ENCODE data around the gene ASCL1. TPM values are rescaled to one million over a fixed set of nuclear protein-coding genes. Genes with fewer than 3 reads are reported as not detected.

Gene ASCL1
- total RNA-seq, 3 donors from 2014 or later (not counting 1 experiment from before 2014, with no cell fraction given) = not detected

DNA sequence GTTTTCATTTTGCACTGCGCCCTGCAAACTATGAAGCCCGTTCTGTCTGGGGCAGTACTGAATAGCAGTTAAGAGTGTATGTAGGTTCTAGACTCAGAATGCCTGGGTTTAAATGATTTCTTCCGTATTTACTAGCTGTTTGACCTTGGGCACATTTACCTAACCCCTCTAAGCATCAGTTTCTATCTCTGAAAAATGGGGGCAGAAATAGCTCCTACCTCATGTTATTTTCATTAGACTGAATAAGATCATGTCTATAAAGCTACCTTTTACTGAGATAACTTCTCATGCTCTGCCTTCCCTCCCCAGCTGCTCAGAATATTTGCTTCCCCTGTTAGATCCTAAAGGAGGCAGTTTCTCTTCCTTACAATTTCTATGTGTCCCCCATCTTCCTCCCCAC, 46.2 kb upstream of the ASCL1 start:
- no peaks in the 10 kb centered on the region for H3K36me3 ChIP-seq (ENCODE audit: control insufficient read depth, insufficient read depth, low read length)
- no peaks in the 10 kb centered on the region for H3K9me3 ChIP-seq (ENCODE audit: control insufficient read depth, insufficient read depth, low read length)
- no peak for ATAC-seq
- TF ChIP-seq, protein P1, sequence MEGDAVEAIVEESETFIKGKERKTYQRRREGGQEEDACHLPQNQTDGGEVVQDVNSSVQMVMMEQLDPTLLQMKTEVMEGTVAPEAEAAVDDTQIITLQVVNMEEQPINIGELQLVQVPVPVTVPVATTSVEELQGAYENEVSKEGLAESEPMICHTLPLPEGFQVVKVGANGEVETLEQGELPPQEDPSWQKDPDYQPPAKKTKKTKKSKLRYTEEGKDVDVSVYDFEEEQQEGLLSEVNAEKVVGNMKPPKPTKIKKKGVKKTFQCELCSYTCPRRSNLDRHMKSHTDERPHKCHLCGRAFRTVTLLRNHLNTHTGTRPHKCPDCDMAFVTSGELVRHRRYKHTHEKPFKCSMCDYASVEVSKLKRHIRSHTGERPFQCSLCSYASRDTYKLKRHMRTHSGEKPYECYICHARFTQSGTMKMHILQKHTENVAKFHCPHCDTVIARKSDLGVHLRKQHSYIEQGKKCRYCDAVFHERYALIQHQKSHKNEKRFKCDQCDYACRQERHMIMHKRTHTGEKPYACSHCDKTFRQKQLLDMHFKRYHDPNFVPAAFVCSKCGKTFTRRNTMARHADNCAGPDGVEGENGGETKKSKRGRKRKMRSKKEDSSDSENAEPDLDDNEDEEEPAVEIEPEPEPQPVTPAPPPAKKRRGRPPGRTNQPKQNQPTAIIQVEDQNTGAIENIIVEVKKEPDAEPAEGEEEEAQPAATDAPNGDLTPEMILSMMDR (IDR thresholded peaks at IDR 0.05) = no peak
- intact Hi-C loops (cut with micrococcal nuclease) = no loop called here
- no peaks in the 10 kb centered on the region for H3K36me3 Mint-ChIP-seq
- H3K27me3 ChIP-seq (ENCODE audit: control insufficient read depth, insufficient read depth, low read length) = peaks cover 6% of the 10 kb centered on the region
- H3K4me3 ChIP-seq (ENCODE audit: low read length) = no peak overlapping the region
- no peak for DNase-seq
- no peak overlapping the region for H3K27ac Mint-ChIP-seq
- no peaks in the 10 kb centered on the region for H3K4me1 ChIP-seq (ENCODE audit: control insufficient read depth, insufficient read depth, low read length)
- peaks cover 3 to 5% of the 10 kb centered on the region in 2 donors for H3K27me3 Mint-ChIP-seq (ENCODE audit: low read depth in 2 of 2)
- no peaks in the 10 kb centered on the region for H3K4me1 Mint-ChIP-seq
- peaks cover 0 to 3% of the 10 kb centered on the region in 2 donors for H3K9me3 Mint-ChIP-seq
- H3K27ac ChIP-seq (ENCODE audit: low read length) = no peak overlapping the region
- no peak overlapping the region for H3K4me3 Mint-ChIP-seq
- whole genome bisulfite sequencing (ENCODE audit: insufficient coverage) = 70% methylated on average over 3 of the region's 3 CpGs

DNA sequence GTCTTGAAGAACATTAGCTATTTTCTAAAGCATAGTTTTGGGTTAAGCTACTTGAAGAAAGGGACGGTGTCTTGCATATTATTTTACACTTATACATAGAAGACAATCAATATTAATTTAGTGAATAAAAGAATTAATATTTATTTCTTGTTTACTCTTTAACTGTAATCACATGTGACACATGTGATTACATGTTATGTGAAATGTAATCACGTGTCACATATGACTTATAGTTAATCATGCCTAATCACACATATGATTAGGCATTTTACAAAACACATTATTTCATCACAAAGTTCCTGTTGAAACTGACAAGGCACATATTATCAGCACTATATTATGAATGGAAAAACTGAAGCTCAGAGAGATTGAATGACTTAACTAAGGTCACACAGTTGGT, 45.2 kb upstream of the ASCL1 start:
- TF ChIP-seq, protein P1 (IDR thresholded peaks at IDR 0.05) = no peak
- Histone ChIP-seq H3K4me3 (ENCODE audit: low read length) (no peak overlapping the region), H3K9me3 (ENCODE audit: control insufficient read depth, insufficient read depth, low read length) (no peaks in the 10 kb centered on the region), H3K4me1 (ENCODE audit: control insufficient read depth, insufficient read depth, low read length) (peaks cover 4% of the 10 kb centered on the region), H3K36me3 (ENCODE audit: control insufficient read depth, insufficient read depth, low read length) (no peaks in the 10 kb centered on the region), H3K27me3 (ENCODE audit: control insufficient read depth, insufficient read depth, low read length) (peaks cover 6% of the 10 kb centered on the region), H3K27ac (ENCODE audit: low read length) (no peak overlapping the region)
- Mint-ChIP-seq H3K4me3 (no peak overlapping the region), H3K9me3 (peaks cover 0 to 3% of the 10 kb centered on the region in 2 donors), H3K27me3 (ENCODE audit: low read depth in 2 of 2) (peaks cover 5 to 7% of the 10 kb centered on the region in 2 donors), H3K36me3 (no peaks in the 10 kb centered on the region), H3K27ac (no peak overlapping the region), H3K4me1 (no peaks in the 10 kb centered on the region)
- WGBS (ENCODE audit: insufficient coverage) = no CpG with 5 or more reads among the region's 2 CpGs
- DNase-seq = no peak
- ATAC-seq = no peak
- intact Hi-C loops (cut with micrococcal nuclease) = no loop called here

DNA sequence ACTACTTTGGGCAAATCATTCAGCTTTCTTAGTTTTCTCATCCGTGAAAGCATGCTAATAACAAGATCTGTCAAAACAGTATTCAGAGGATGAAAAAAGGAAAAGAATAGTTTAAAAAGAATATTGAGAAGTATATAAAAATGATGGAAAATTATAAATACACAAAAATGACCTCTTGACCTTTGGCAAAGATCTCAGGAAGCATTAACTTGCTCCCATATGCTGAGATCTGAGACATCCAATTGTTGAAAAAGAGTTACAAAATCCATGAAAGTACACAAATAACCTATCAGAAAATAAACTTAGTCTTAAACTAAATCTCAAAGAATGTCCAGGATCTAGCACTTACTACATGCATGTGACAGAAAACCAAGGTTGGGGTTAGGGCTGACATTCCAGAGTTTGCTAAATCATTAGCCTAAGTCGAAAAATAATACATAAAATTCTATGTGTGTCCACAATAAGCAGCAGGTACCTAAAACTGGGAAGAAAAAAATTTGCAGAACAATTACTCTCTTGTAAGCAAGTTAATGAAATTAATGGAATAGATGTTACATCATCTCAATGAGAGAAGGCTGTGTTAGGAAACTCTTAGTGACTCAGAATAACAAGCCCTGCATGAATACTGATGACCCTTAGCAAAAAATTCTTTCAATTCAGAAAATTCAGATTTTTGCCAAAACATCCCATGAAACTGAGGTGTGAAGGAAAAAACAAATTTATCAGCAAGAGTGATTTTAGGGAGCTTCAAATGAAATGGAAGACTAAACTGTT, 43.8 kb upstream of the ASCL1 start:
- H3K27ac Mint-ChIP-seq = no peak overlapping the region
- Histone ChIP-seq H3K4me3 (ENCODE audit: low read length) (no peak overlapping the region), H3K9me3 (ENCODE audit: control insufficient read depth, insufficient read depth, low read length) (no peaks in the 10 kb centered on the region), H3K27me3 (ENCODE audit: control insufficient read depth, insufficient read depth, low read length) (peaks cover 6% of the 10 kb centered on the region), H3K4me1 (ENCODE audit: control insufficient read depth, insufficient read depth, low read length) (peaks cover 9% of the 10 kb centered on the region), H3K36me3 (ENCODE audit: control insufficient read depth, insufficient read depth, low read length) (no peaks in the 10 kb centered on the region), H3K27ac (ENCODE audit: low read length) (no peak overlapping the region)
- no peaks in the 10 kb centered on the region for H3K36me3 Mint-ChIP-seq
- ATAC-seq (no peak), DNase-seq (no peak)
- peaks cover 5 to 7% of the 10 kb centered on the region in 2 donors for H3K27me3 Mint-ChIP-seq (ENCODE audit: low read depth in 2 of 2)
- intact Hi-C loops (cut with micrococcal nuclease) = no loop called here
- TF ChIP-seq, protein P1 (IDR thresholded peaks at IDR 0.05) = no peak
- no peak overlapping the region for H3K4me3 Mint-ChIP-seq
- H3K4me1 Mint-ChIP-seq = no peaks in the 10 kb centered on the region
- 80% methylated on average over 1 of the region's 2 CpGs for WGBS (ENCODE audit: insufficient coverage)
- H3K9me3 Mint-ChIP-seq = peaks cover 0 to 3% of the 10 kb centered on the region in 2 donors
